WTC11 (cell line): ENCODE results near the gene HTRA1. TPM values are rescaled to one million over a fixed set of nuclear protein-coding genes. Genes with fewer than 3 reads are reported as not detected.
A peak's percentile ranks its signal among the peaks of the same experiment; 100 is the strongest.

Source experiments
- ATAC-seq: fragments of 200-7000 bp; cut with Tn5 transposase; 2 replicates; pipeline ENCODE4 v1.10.0; 2021; ENCODE audit warnings: mild to moderate bottlenecking, moderate library complexity
- CTCF ChIA-PET: fragments of 300-600 bp; sonication (Branson Sonifier 250); formaldehyde crosslinking; loops from one replicate; lab custom pipeline; 2021; ENCODE audit warnings: antibody characterized with exemption; lab: Charles Lee
- POLR2A ChIA-PET: fragments of 350-600 bp; sonication (Branson Sonifier 250); formaldehyde crosslinking; loops from one replicate; lab custom pipeline; 2021; ENCODE audit warnings: antibody characterized with exemption; lab: Charles Lee
- DNase-seq: peaks from one replicate; pipeline ENCODE4 v3.0.0; 2021; ENCODE audit warnings: low spot score
- H3K27ac Mint-ChIP-seq: 2 replicates; pipeline ENCODE4 v1.8.0; 2021; ENCODE audit warnings: mixed read lengths
- H3K27me3 Mint-ChIP-seq: 2 replicates; pipeline ENCODE4 v1.8.0; 2021; ENCODE audit warnings: low read depth, mild to moderate bottlenecking, moderate library complexity, mixed read lengths
- H3K36me3 Mint-ChIP-seq: 2 replicates; pipeline ENCODE4 v1.8.0; 2021; ENCODE audit warnings: mixed read lengths
- H3K4me1 Mint-ChIP-seq: 2 replicates; pipeline ENCODE4 v1.8.0; 2022; ENCODE audit warnings: mixed read lengths
- H3K4me3 Mint-ChIP-seq: 2 replicates; pipeline ENCODE4 v1.8.0; 2021; ENCODE audit warnings: mild to moderate bottlenecking, moderate library complexity, mixed read lengths
- H3K9me3 Mint-ChIP-seq: 2 replicates; pipeline ENCODE4 v1.8.0; 2021; ENCODE audit warnings: mixed read lengths
- CBFB ChIP-seq: sonication (generic); formaldehyde crosslinking; IDR thresholded peaks from 2 replicates; pipeline ENCODE4 v1.8.1; 2022; ENCODE audit warnings: mild to moderate bottlenecking, low read depth, missing genetic modification reagents
- CREM ChIP-seq: sonication (generic); formaldehyde crosslinking; IDR thresholded peaks from 2 replicates; pipeline ENCODE4 v1.8.1; 2022; ENCODE audit warnings: mild to moderate bottlenecking, missing genetic modification reagents, moderate library complexity
- CTCF ChIP-seq: fragments of 200-600 bp; IDR thresholded peaks from 2 replicates; pipeline ENCODE4 v1.8.0; 2022; ENCODE audit warnings: antibody characterized with exemption
- E2F4 ChIP-seq: sonication (generic); formaldehyde crosslinking; IDR thresholded peaks from 2 replicates; pipeline ENCODE4 v1.8.1; 2022; ENCODE audit warnings: low read depth, mild to moderate bottlenecking, moderate library complexity, missing genetic modification reagents, borderline replicate concordance
- ELF4 ChIP-seq: sonication (generic); formaldehyde crosslinking; IDR thresholded peaks from 2 replicates; pipeline ENCODE4 v1.8.1; 2022; ENCODE audit warnings: low read depth, mild to moderate bottlenecking, moderate library complexity, missing genetic modification reagents
- FOXP4 ChIP-seq: sonication (generic); formaldehyde crosslinking; IDR thresholded peaks from 2 replicates; pipeline ENCODE4 v1.8.0; 2022; ENCODE audit warnings: mild to moderate bottlenecking, missing genetic modification reagents
- MYBL2 ChIP-seq: sonication (generic); formaldehyde crosslinking; IDR thresholded peaks from 2 replicates; pipeline ENCODE4 v1.8.1; 2023; ENCODE audit warnings: mild to moderate bottlenecking, moderate library complexity, missing genetic modification reagents
- OVOL2 ChIP-seq: fragments of 250-450 bp; sonication (Bioruptor Pico); IDR thresholded peaks from 2 replicates; pipeline ENCODE4 v1.9.0; 2021; ENCODE audit warnings: mild to moderate bottlenecking, borderline replicate concordance
- SP1 ChIP-seq: sonication (generic); formaldehyde crosslinking; conservative IDR thresholded peaks from 2 replicates; pipeline ENCODE4 v1.8.1; 2022; ENCODE audit warnings: missing genetic modification reagents
- USF1 ChIP-seq: sonication (generic); formaldehyde crosslinking; IDR thresholded peaks from 2 replicates; pipeline ENCODE4 v1.8.0; 2022; ENCODE audit warnings: mild to moderate bottlenecking, missing genetic modification reagents
- ZBTB21 ChIP-seq: sonication (generic); formaldehyde crosslinking; IDR thresholded peaks from 2 replicates; pipeline ENCODE4 v1.8.1; 2023; ENCODE audit warnings: mild to moderate bottlenecking, missing genetic modification reagents, borderline replicate concordance
- ZNF263 ChIP-seq: sonication (generic); formaldehyde crosslinking; IDR thresholded peaks from 2 replicates; pipeline ENCODE4 v1.8.1; 2022; ENCODE audit warnings: low read depth, mild to moderate bottlenecking, moderate library complexity, missing genetic modification reagents
- ZNF396 ChIP-seq: fragments of 250-450 bp; sonication (Bioruptor Pico); IDR thresholded peaks from 2 replicates; pipeline ENCODE4 v1.8.0; 2021; ENCODE audit warnings: mild to moderate bottlenecking, moderate library complexity, borderline replicate concordance
- ZNF423 ChIP-seq: fragments of 250-450 bp; sonication (Bioruptor Pico); IDR thresholded peaks from 2 replicates; pipeline ENCODE4 v2.1.2; 2022; ENCODE audit warnings: mild to moderate bottlenecking, moderate library complexity
- ZNF532 ChIP-seq: fragments of 250-450 bp; sonication (Bioruptor Pico); IDR thresholded peaks from 2 replicates; pipeline ENCODE4 v1.9.0; 2021; ENCODE audit warnings: mild to moderate bottlenecking, borderline replicate concordance
- ZNF671 ChIP-seq: fragments of 250-450 bp; sonication (Bioruptor Pico); IDR thresholded peaks from 2 replicates; pipeline ENCODE4 v1.8.0; 2021; ENCODE audit warnings: mild to moderate bottlenecking
- total RNA-seq: library from RNA; stranded (reverse); gene quantifications from 3 replicates; pipeline ENCODE4 v1.2.3, GENCODE V29; 2021

The HTRA1 gene
- total RNA-seq, 1 experiment from 2014 or later, result 18.3 TPM

- TF ChIP-seq USF1 (CRISPR knock-in tag), result no peak
- TF ChIP-seq ZNF423 (CRISPR knock-in tag), result no peak
- TF ChIP-seq ELF4 (CRISPR knock-in tag), result no peak
- TF ChIP-seq FOXP4 (CRISPR knock-in tag), result no peak
- TF ChIP-seq, all 79 proteins: peak for 0
Observed at GRCh38 chr10:122427280-122427679, 34.1 kb upstream of the HTRA1 start (continued).

GRCh38 chr10:122435212-122435827, 26.0 kb upstream of the HTRA1 start:
- Mint-ChIP-seq H3K4me3 (no peak overlapping the region), H3K9me3 (peaks cover 5% of the 10 kb centered on the region; the same call in 1 of the 2 replicates), H3K36me3 (peaks cover 14% of the 10 kb centered on the region), H3K27ac (no peak overlapping the region), H3K4me1 (no peaks in the 10 kb centered on the region), H3K27me3 (no peaks in the 10 kb centered on the region)
- no peak for ATAC-seq
- POLR2A ChIA-PET, result interaction anchor here (0.9 kb wide), 1 partner anchor 137 kb away, joined by 3 read pairs; no protein-coding TSS in a partner anchor
- no peak for TF ChIP-seq SP1 (CRISPR knock-in tag)
- TF ChIP-seq ZNF396 (CRISPR knock-in tag), result no peak
- no peak for TF ChIP-seq CREM (CRISPR knock-in tag)
- no peak for TF ChIP-seq ZNF263 (CRISPR knock-in tag)
- no peak for TF ChIP-seq ZNF671 (CRISPR knock-in tag)
- TF ChIP-seq CTCF, result peak; percentile 64
- CTCF ChIA-PET, result interaction anchor here (0.6 to 4.3 kb wide), 20 partner anchors 11 to 227 kb away, joined by 3 to 86 read pairs (median 4); no protein-coding TSS in a partner anchor
- no peak for DNase-seq

GRCh38 chr10:122441961-122442360, 19.4 kb upstream of the HTRA1 start:
- Mint-ChIP-seq H3K9me3 (peaks cover 24% of the 10 kb centered on the region), H3K27ac (no peak overlapping the region)
- POLR2A ChIA-PET, result no interaction called here
- DNase-seq, result no peak
- TF ChIP-seq MYBL2, result no peak
- TF ChIP-seq ZNF532 (CRISPR knock-in tag), result no peak
- TF ChIP-seq ZBTB21, result no peak
- TF ChIP-seq CBFB (CRISPR knock-in tag), result no peak
- TF ChIP-seq E2F4 (CRISPR knock-in tag), result no peak
- no peak for TF ChIP-seq OVOL2 (CRISPR knock-in tag)
- TF ChIP-seq, all 79 proteins: peak for 0
- Mint-ChIP-seq H3K36me3 (peaks cover 11% of the 10 kb centered on the region), H3K4me3 (no peak overlapping the region), H3K27me3 (no peaks in the 10 kb centered on the region), H3K4me1 (0 out of 2 replicates have a peak, but pooled peaks cover under 1% of the 10 kb centered on the region)
- no peak for ATAC-seq
- CTCF ChIA-PET, result interaction anchor here (0.8 to 1.3 kb wide), 2 partner anchors 143 to 144 kb away, joined by 3 to 5 read pairs; no protein-coding TSS in a partner anchor
